Suprapubic skin (tissue), 4 donors: ENCODE results near the gene PEPD.

Experiments used
- CTCF ChIP-seq, 2 donors: fragments of 200-600 bp in 1 of 2; fragments of 450-650 bp in 1 of 2; sonication (generic) in 1 of 2; IDR thresholded peaks; one replicate each; pipeline ENCODE4 v1.5.1; 2016 to 2019; ENCODE audit warnings: antibody characterized with exemption in 2 of 2, mild to moderate bottlenecking in 1 of 2, moderate library complexity in 1 of 2
- EP300 ChIP-seq: sonication (generic); formaldehyde crosslinking; IDR thresholded peaks from one replicate; pipeline ENCODE4 v1.6.1; 2017; ENCODE audit warnings: antibody characterized with exemption
- POLR2A ChIP-seq, 2 donors: fragments of 450-650 bp; IDR thresholded peaks; one replicate each; pipeline ENCODE4 v1.6.1; 2017; ENCODE audit warnings: antibody characterized with exemption in 2 of 2, mild to moderate bottlenecking in 2 of 2, moderate library complexity in 2 of 2
- POLR2AphosphoS5 ChIP-seq, 3 donors: sonication (generic); formaldehyde crosslinking; IDR thresholded peaks; one replicate each; pipeline ENCODE4 v1.6.1; 2017; ENCODE audit warnings: antibody characterized with exemption in 3 of 3

- TF ChIP-seq CTCF (IDR thresholded peaks at IDR 0.05) (no peak), POLR2A (IDR thresholded peaks at IDR 0.05) (no peak), EP300 (no peak), POLR2AphosphoS5 (IDR thresholded peaks at IDR 0.05) (no peak)
Measured at GRCh38 chr19:33446330-33447293, 75.0 kb downstream of the PEPD start.
